Spleen (tissue), 11 donors: ENCODE results near the gene CYTIP. TPM values are rescaled to one million over a fixed set of nuclear protein-coding genes. Genes with fewer than 3 reads are reported as not detected.

Experiments
- DNase-seq: peaks from one replicate; pipeline ENCODE4 v3.0.0-alpha.2; 2020
- H3K27ac ChIP-seq, 8 donors: fragments of 200-600 bp; sonication (generic) in 7 of 8; 1 replicate in 4 of 8; 2 replicates in 4 of 8; pipeline versions ENCODE4 v1.5.0 to v1.8.0; 2016 to 2021; ENCODE audit warnings: inconsistent platforms in 4 of 8, mild to moderate bottlenecking in 4 of 8, moderate library complexity in 1 of 8
- H3K27me3 ChIP-seq, 7 donors: fragments of 200-600 bp; sonication (generic) in 6 of 7; replicated peaks in 1 of 7; 1 replicate in 4 of 7; 2 replicates in 3 of 7; pipeline versions ENCODE4 v1.5.0 to v1.8.0; 2016 to 2021; ENCODE audit warnings: inconsistent platforms in 3 of 7, mild to moderate bottlenecking in 1 of 7
- H3K36me3 ChIP-seq, 6 donors: fragments of 200-600 bp; sonication (generic) in 5 of 6; 1 replicate in 4 of 6; 2 replicates in 2 of 6; pipeline versions ENCODE4 v1.5.0 to v1.8.0; 2016 to 2021; ENCODE audit warnings: inconsistent platforms in 2 of 6
- H3K4me1 ChIP-seq, 6 donors: fragments of 200-600 bp; sonication (generic) in 5 of 6; 1 replicate in 3 of 6; 2 replicates in 3 of 6; pipeline versions ENCODE4 v1.5.0 to v1.8.0; 2016 to 2021; ENCODE audit warnings: inconsistent platforms in 3 of 6
- H3K4me3 ChIP-seq, 8 donors: fragments of 200-600 bp; sonication (generic) in 7 of 8; 1 replicate in 4 of 8; 2 replicates in 4 of 8; pipeline versions ENCODE4 v1.5.0 to v1.8.0; 2016 to 2021; ENCODE audit warnings: inconsistent platforms in 4 of 8, mild to moderate bottlenecking in 4 of 8, moderate library complexity in 2 of 8
- H3K9me3 ChIP-seq, 8 donors: fragments of 200-600 bp; sonication (generic) in 7 of 8; 1 replicate in 4 of 8; 2 replicates in 4 of 8; pipeline versions ENCODE4 v1.5.0 to v1.8.0; 2016 to 2021; ENCODE audit warnings: inconsistent platforms in 4 of 8
- CTCF ChIP-seq, 11 experiments: fragments of 200-600 bp in 7 of 11; fragments of 450-650 bp in 4 of 11; sonication (generic) in 4 of 11; IDR thresholded peaks in 8 of 11; conservative IDR thresholded peaks in 3 of 11; 1 replicate in 7 of 11; 2 replicates in 4 of 11; pipeline versions ENCODE4 v1.4.0 to v1.8.0; 2016 to 2021; ENCODE audit warnings: antibody characterized with exemption in 11 of 11, inconsistent platforms in 4 of 11, mild to moderate bottlenecking in 1 of 11
- POLR2A ChIP-seq, 3 donors: fragments of 450-650 bp; IDR thresholded peaks; one replicate each; pipeline ENCODE4 v1.5.1; 2017; ENCODE audit warnings: antibody characterized with exemption in 3 of 3, mild to moderate bottlenecking in 1 of 3
- POLR2AphosphoS5 ChIP-seq, 3 donors: sonication (generic); formaldehyde crosslinking; IDR thresholded peaks; one replicate each; pipeline ENCODE4 v1.5.1; 2017; ENCODE audit warnings: antibody characterized with exemption in 3 of 3
- WGBS, 5 donors: extraction: QIAGEN DNeasy Blood & Tissue Kit in 3 of 5; methylation state at CpG; one replicate each; pipeline versions ENCODE4 v1.1.5 to v1.1.7; 2013 to 2018; 5-methylcytosine and 5-hydroxymethylcytosine counted together
- intact Hi-C: fragments of 100-400 bp; cut with DNase I; formaldehyde crosslinking; loops from one replicate; pipeline ENCODE4 v1.15.0; 2023; ENCODE audit warnings: low total_unique reads
- polyA plus RNA-seq, 3 donors: library from polyadenylated mRNA; stranded (reverse); fragments of 200-250 nt; gene quantifications; one replicate each; pipeline ENCODE4 v1.2.1, GENCODE V29; 2013
- total RNA-seq, 7 donors: library from RNA; depleted of rRNA in 3 of 7; stranded (reverse); fragments of >200 nt in 3 of 7; fragmentation: NEBNext Ultra II Directional in 4 of 7; extraction: Animal tissue kit (Norgen Biotek cat#: 25700) in 4 of 7; gene quantifications; one replicate each; pipeline versions ENCODE4 v1.1.0 to v1.2.1, GENCODE V29; 2016 to 2021
- donor health status: healthy with polysubstance abuse.
- donor health status: DM: no; HTN: no; CAD: no; lungs with moderate emphysema.
- donor health status: DM: no; HTN: no; CAD: no.
- donor health status: Bipolar disorder and iron deficiency.
- donor health status: healthy.
- donor health status: DM: no; HTN: no; CAD: no.
- donor health status: DM: yes; HTN: yes; CAD: no.

Gene CYTIP
- total and polyA plus RNA-seq, 10 donors, result 27.3 to 135 (median 101) TPM

GRCh38 chr2:157393348-157393747, 50.5 kb downstream of the CYTIP start:
- Histone ChIP-seq H3K27ac (no peak overlapping the region), H3K9me3 (peaks cover 0 to 17% (median 13%) of the 10 kb centered on the region in 8 donors), H3K4me3 (no peak overlapping the region), H3K27me3 (no peaks in the 10 kb centered on the region), H3K4me1 (no peaks in the 10 kb centered on the region), H3K36me3 (no peaks in the 10 kb centered on the region)
- 73 to 87% (median 83%) methylated on average over 3 of the region's 3 CpGs for WGBS, 5 donors
- no peak for DNase-seq
- TF ChIP-seq POLR2AphosphoS5 (IDR thresholded peaks at IDR 0.05) (no peak), POLR2A (IDR thresholded peaks at IDR 0.05) (no peak), CTCF (IDR thresholded peaks at IDR 0.05 in 8 of 11, conservative IDR thresholded peaks at IDR 0.05 in 3 of 11) (no peak)
- intact Hi-C loops, result no loop called here

- Histone ChIP-seq H3K27ac (no peak overlapping the region), H3K4me1 (peaks cover 0 to 10% (median 0%) of the 10 kb centered on the region in 6 donors), H3K9me3 (peaks cover 0 to 12% (median 9%) of the 10 kb centered on the region in 8 donors), H3K27me3 (no peaks in the 10 kb centered on the region), H3K36me3 (no peaks in the 10 kb centered on the region), H3K4me3 (no peak overlapping the region)
- 84 to 95% (median 89%) methylated on average over 2 of the region's 2 CpGs for WGBS, 5 donors
- intact Hi-C loops, result no loop called here
- no peak for DNase-seq
- no peak for TF ChIP-seq CTCF (IDR thresholded peaks at IDR 0.05 in 8 of 11, conservative IDR thresholded peaks at IDR 0.05 in 3 of 11)
- no peak for TF ChIP-seq POLR2AphosphoS5 (IDR thresholded peaks at IDR 0.05)
- TF ChIP-seq POLR2A (IDR thresholded peaks at IDR 0.05), result no peak
These were observed 55.1 kb downstream of the CYTIP start for GRCh38 chr2:157388827-157389226.

- peaks cover 0 to 12% (median 9%) of the 10 kb centered on the region in 8 donors for H3K9me3 ChIP-seq
- H3K27ac ChIP-seq, result no peak overlapping the region
- no peak for TF ChIP-seq CTCF (IDR thresholded peaks at IDR 0.05 in 8 of 11, conservative IDR thresholded peaks at IDR 0.05 in 3 of 11)
- TF ChIP-seq POLR2A (IDR thresholded peaks at IDR 0.05), result no peak
- no peak for TF ChIP-seq POLR2AphosphoS5 (IDR thresholded peaks at IDR 0.05)
- H3K4me1 ChIP-seq, result peaks cover 0 to 10% (median 0%) of the 10 kb centered on the region in 6 donors
- H3K4me3 ChIP-seq, result no peak overlapping the region
- intact Hi-C loops, result no loop called here
- no peak for DNase-seq
- WGBS, 5 donors, result 71 to 89% (median 80%) methylated on average over 1 of the region's 1 CpG
- no peaks in the 10 kb centered on the region for H3K36me3 ChIP-seq
- H3K27me3 ChIP-seq, result no peaks in the 10 kb centered on the region
These were observed 57.1 kb downstream of the CYTIP start for GRCh38 chr2:157386747-157387146.

- Histone ChIP-seq H3K27ac (no peak overlapping the region), H3K9me3 (peaks cover 0 to 12% (median 9%) of the 10 kb centered on the region in 8 donors), H3K4me3 (no peak overlapping the region), H3K36me3 (no peaks in the 10 kb centered on the region), H3K27me3 (no peaks in the 10 kb centered on the region), H3K4me1 (peaks cover 0 to 10% (median 0%) of the 10 kb centered on the region in 6 donors)
- no peak for DNase-seq
- intact Hi-C loops, result no loop called here
- WGBS, 5 donors, result 76 to 91% (median 90%) methylated on average over 1 of the region's 1 CpG
- TF ChIP-seq POLR2A (IDR thresholded peaks at IDR 0.05) (no peak), POLR2AphosphoS5 (IDR thresholded peaks at IDR 0.05) (no peak), CTCF (IDR thresholded peaks at IDR 0.05 in 8 of 11, conservative IDR thresholded peaks at IDR 0.05 in 3 of 11) (no peak)
These were observed 57.6 kb downstream of the CYTIP start for GRCh38 chr2:157386247-157386646.
